ENCODE data around the gene KDM2A. TPM values are rescaled to one million over a fixed set of nuclear protein-coding genes. Genes with fewer than 3 reads are reported as not detected.

The KDM2A gene
- total RNA-seq, 1 experiment from 2014 or later, result 122 TPM

GRCh38 chr11:67261946-67262681 lies 143.1 kb downstream of the KDM2A start:
- H3K27me3 Mint-ChIP-seq (ENCODE audit: insufficient read depth, unreplicated experiment), result no peaks in the 10 kb centered on the region
- peaks cover 21% of the 10 kb centered on the region for H3K4me1 Mint-ChIP-seq (ENCODE audit: low read depth, unreplicated experiment)
- ChIA-PET POLR2A (interaction anchor here (0.6 to 1.6 kb wide), 4 partner anchors 22 to 207 kb away, joined by 3 to 12 read pairs (median 3); partner anchors contain the start of gene SSH3), CTCF (interaction anchor here (0.5 to 2.9 kb wide), 20 partner anchors 9 to 1288 kb away, joined by 3 to 44 read pairs (median 5); partner anchors contain the start of genes ANKRD13D, POLD4 and SSH3)
- TF ChIP-seq CTCF (IDR thresholded peaks at IDR 0.05; ENCODE audit: insufficient read depth in 1 of 2, low read depth in 1 of 2, low read length in 1 of 2, severe bottlenecking in 1 of 2, unreplicated experiment in 1 of 2), result no peak
- no peak for DNase-seq
- Histone ChIP-seq H3K36me3 (ENCODE audit: control insufficient read depth, insufficient read depth, low read length) (no peaks in the 10 kb centered on the region), H3K4me1 (peaks cover 28% of the 10 kb centered on the region), H3K9me3 (no peaks in the 10 kb centered on the region), H3K27me3 (replicated peaks; ENCODE audit: control insufficient read depth, insufficient read depth, low read length) (no peaks in the 10 kb centered on the region), H3K4me3 (ENCODE audit: low read depth, low read length) (no peak overlapping the region)
- H3K36me3 Mint-ChIP-seq (ENCODE audit: insufficient read depth, unreplicated experiment), result peaks cover 46% of the 10 kb centered on the region
- H3K9me3 Mint-ChIP-seq (ENCODE audit: unreplicated experiment), result no peaks in the 10 kb centered on the region
- peak overlapping the region; percentile 68 for H3K27ac Mint-ChIP-seq (ENCODE audit: unreplicated experiment)
- intact Hi-C loops (cut with micrococcal nuclease; ENCODE audit: unreplicated experiment), result loop anchor here (1.0 to 2.0 kb wide), 3 partner anchors 14 to 55 kb away; no protein-coding TSS in a partner anchor
- no TSS peak for BruUV-seq (replicated peaks)
- peak overlapping the region; percentile 60 for H3K4me3 Mint-ChIP-seq (ENCODE audit: unreplicated experiment)

GRCh38 chr11:67262731-67263675 lies 143.9 kb downstream of the KDM2A start:
- no peaks in the 10 kb centered on the region for H3K9me3 ChIP-seq
- peaks cover 32% of the 10 kb centered on the region for H3K4me1 ChIP-seq
- DNase-seq, result peak; percentile 91 to 93
- Mint-ChIP-seq H3K27ac (ENCODE audit: unreplicated experiment) (peak overlapping the region; percentile 68), H3K27me3 (ENCODE audit: insufficient read depth, unreplicated experiment) (no peaks in the 10 kb centered on the region), H3K9me3 (ENCODE audit: unreplicated experiment) (no peaks in the 10 kb centered on the region), H3K36me3 (ENCODE audit: insufficient read depth, unreplicated experiment) (peaks cover 49% of the 10 kb centered on the region), H3K4me1 (ENCODE audit: low read depth, unreplicated experiment) (peaks cover 26% of the 10 kb centered on the region), H3K4me3 (ENCODE audit: unreplicated experiment) (peak overlapping the region; percentile 6)
- 0 out of 2 replicates have a peak, but pooled peaks cover 3% of the 10 kb centered on the region for H3K36me3 ChIP-seq (ENCODE audit: control insufficient read depth, insufficient read depth, low read length)
- POLR2A ChIA-PET, result interaction anchor here (0.6 to 1.1 kb wide), 2 partner anchors 46 to 55 kb away, joined by 4 read pairs; no protein-coding TSS in a partner anchor
- TF ChIP-seq CTCF (IDR thresholded peaks at IDR 0.05; ENCODE audit: insufficient read depth in 1 of 2, low read depth in 1 of 2, low read length in 1 of 2, severe bottlenecking in 1 of 2, unreplicated experiment in 1 of 2), result peak; percentile 88 to 99
- no TSS peak for BruUV-seq (replicated peaks)
- no peak overlapping the region for H3K4me3 ChIP-seq (ENCODE audit: low read depth, low read length)
- CTCF ChIA-PET, result interaction anchor here (0.5 to 2.9 kb wide), 12 partner anchors 14 to 208 kb away, joined by 3 to 44 read pairs (median 6); partner anchors contain the start of genes ANKRD13D, POLD4 and SSH3
- intact Hi-C loops (cut with micrococcal nuclease; ENCODE audit: unreplicated experiment), result loop anchor here (1.0 to 2.0 kb wide), 3 partner anchors 15 to 54 kb away; no protein-coding TSS in a partner anchor
- H3K27me3 ChIP-seq (replicated peaks; ENCODE audit: control insufficient read depth, insufficient read depth, low read length), result no peaks in the 10 kb centered on the region

GRCh38 chr11:67264260-67264659 lies 145.2 kb downstream of the KDM2A start:
- intact Hi-C loops (cut with micrococcal nuclease; ENCODE audit: unreplicated experiment), result no loop called here
- peaks cover 36% of the 10 kb centered on the region for H3K4me1 ChIP-seq
- no peak for DNase-seq
- Mint-ChIP-seq H3K36me3 (ENCODE audit: insufficient read depth, unreplicated experiment) (peaks cover 45% of the 10 kb centered on the region), H3K9me3 (ENCODE audit: unreplicated experiment) (no peaks in the 10 kb centered on the region), H3K4me3 (ENCODE audit: unreplicated experiment) (peak overlapping the region; percentile 57), H3K27me3 (ENCODE audit: insufficient read depth, unreplicated experiment) (no peaks in the 10 kb centered on the region), H3K27ac (ENCODE audit: unreplicated experiment) (no peak overlapping the region), H3K4me1 (ENCODE audit: low read depth, unreplicated experiment) (peaks cover 26% of the 10 kb centered on the region)
- no peak overlapping the region for H3K4me3 ChIP-seq (ENCODE audit: low read depth, low read length)
- H3K27me3 ChIP-seq (replicated peaks; ENCODE audit: control insufficient read depth, insufficient read depth, low read length), result no peaks in the 10 kb centered on the region
- no peak for TF ChIP-seq CTCF (IDR thresholded peaks at IDR 0.05; ENCODE audit: insufficient read depth in 1 of 2, low read depth in 1 of 2, low read length in 1 of 2, severe bottlenecking in 1 of 2, unreplicated experiment in 1 of 2)
- H3K9me3 ChIP-seq, result no peaks in the 10 kb centered on the region
- ChIA-PET POLR2A (no interaction called here), CTCF (interaction anchor here (1.0 to 1.9 kb wide), 2 partner anchors 16 to 53 kb away, joined by 4 to 13 read pairs; no protein-coding TSS in a partner anchor)
- 0 out of 2 replicates have a peak, but pooled peaks cover 3% of the 10 kb centered on the region for H3K36me3 ChIP-seq (ENCODE audit: control insufficient read depth, insufficient read depth, low read length)
- BruUV-seq (replicated peaks), result no TSS peak
